K562 (cell line): ENCODE data around the gene ZNRF3. TPM values are rescaled to one million over a fixed set of nuclear protein-coding genes. Genes with fewer than 3 reads are reported as not detected.

Experiments used
- ATAC-seq: fragments of 200-7000 bp; cut with Tn5 transposase; 3 replicates; pipeline ENCODE4 v1.9.1; 2020; ENCODE audit warnings: moderate library complexity
- BruUV-seq: library from RNA; stranded (reverse); fragments of 400-500 nt; replicated peaks from 2 replicates; lab custom pipeline; 2021; lab: Mats Ljungman, UMichigan
- CTCF ChIA-PET: fragments of 300-600 bp; formaldehyde crosslinking; extraction: SDS; loops from one replicate; lab custom pipeline; 2021; ENCODE audit warnings: low intra/inter-chr PET ratio; lab: Yijun Ruan, JAX
- POLR2A ChIA-PET: fragments of 300-600, 350-650 bp; sonication (Branson Sonifier 250); formaldehyde crosslinking; extraction: SDS; loops from one replicate; lab custom pipeline; 2021; ENCODE audit warnings: antibody characterized with exemption, inconsistent platforms; lab: Yijun Ruan, JAX
- DNase-seq, 4 experiments: peaks; one replicate each; pipeline versions ENCODE4 v3.0.0 to v3.0.0-alpha.2; 2011 to 2018; ENCODE audit warnings: low spot score in 3 of 4, mixed read lengths in 3 of 4; ENCODE audit errors: extremely low read depth in 1 of 4
- FAIRE-seq: peaks from 2 replicates; lab custom pipeline; 2011; peaks lifted over from hg19 to GRCh38; lab: Jason Lieb, UNC
- H2AFZ ChIP-seq: 2 replicates; pipeline ENCODE4 v1.6.0; 2011; ENCODE audit warnings: low read depth, low read length, control low read depth, inconsistent platforms
- H3K27ac ChIP-seq: fragments of 200-600 bp; 3 replicates; pipeline ENCODE4 v1.8.0; 2011; ENCODE audit warnings: low read depth, mild to moderate bottlenecking, control low read depth, inconsistent platforms, low read length, moderate library complexity, mixed read lengths; ENCODE audit errors: extremely low read depth
- H3K27me3 ChIP-seq, 2 experiments: fragments of 300-600 bp in 1 of 2; 2 replicates in 1 of 2; 3 replicates in 1 of 2; pipeline versions ENCODE4 v1.6.0 to v1.8.0; 2011; ENCODE audit warnings: inconsistent platforms in 2 of 2, low read length in 2 of 2, mild to moderate bottlenecking in 1 of 2, mixed read lengths in 1 of 2, moderate library complexity in 1 of 2; ENCODE audit not compliant: control insufficient read depth in 2 of 2, insufficient read depth in 2 of 2
- H3K36me3 ChIP-seq: fragments of 300-600 bp; 3 replicates; pipeline ENCODE4 v1.8.0; 2011; ENCODE audit warnings: mild to moderate bottlenecking, low read length, inconsistent platforms; ENCODE audit not compliant: control insufficient read depth, insufficient read depth
- H3K4me1 ChIP-seq, 2 experiments: fragments of 200-600 bp in 1 of 2; replicated peaks in 1 of 2; 2 replicates in 1 of 2; 3 replicates in 1 of 2; pipeline versions ENCODE4 v1.5.1 to v1.8.0; 2011; ENCODE audit warnings: inconsistent platforms in 2 of 2, low read length in 2 of 2, mild to moderate bottlenecking in 1 of 2, mixed read lengths in 1 of 2, moderate library complexity in 1 of 2; ENCODE audit not compliant: control insufficient read depth in 2 of 2, insufficient read depth in 2 of 2
- H3K4me2 ChIP-seq: 2 replicates; pipeline ENCODE4 v1.6.1; 2011; ENCODE audit warnings: low read length, control low read depth, inconsistent platforms, mixed read lengths; ENCODE audit not compliant: insufficient read depth
- H3K4me3 ChIP-seq: fragments of 200-600 bp; sonication (generic), shearing (Covaris generic); 2 replicates; pipeline ENCODE4 v1.5.1; 2016; ENCODE audit warnings: control low read depth, inconsistent platforms
- H3K79me2 ChIP-seq: fragments of 200-600 bp; 3 replicates; pipeline ENCODE4 v1.8.0; 2011; ENCODE audit warnings: low read length, inconsistent platforms; ENCODE audit not compliant: control insufficient read depth, insufficient read depth
- H3K9ac ChIP-seq, 2 experiments: 2 replicates each; pipeline versions ENCODE4 v1.6.0 to v1.6.1; 2011; ENCODE audit warnings: low read depth in 2 of 2, low read length in 2 of 2, control low read depth in 1 of 2, inconsistent platforms in 1 of 2, mild to moderate bottlenecking in 1 of 2, mixed read lengths in 1 of 2; ENCODE audit not compliant: insufficient read depth in 1 of 2
- H3K9me1 ChIP-seq: one replicate; pipeline ENCODE4 v1.6.0; 2011; ENCODE audit warnings: inconsistent platforms, mild to moderate bottlenecking, low read length, moderate library complexity; ENCODE audit not compliant: control insufficient read depth, insufficient read depth
- H3K9me3 ChIP-seq: replicated peaks from 2 replicates; pipeline ENCODE4 v1.5.1; 2011; ENCODE audit warnings: low read depth, low read length, inconsistent platforms; ENCODE audit not compliant: control insufficient read depth, insufficient read depth
- H4K20me1 ChIP-seq: replicated peaks from 2 replicates; pipeline ENCODE4 v1.6.1; 2011; ENCODE audit warnings: low read length, inconsistent platforms, mixed read lengths; ENCODE audit not compliant: control insufficient read depth, insufficient read depth
- ARID1B ChIP-seq: fragments of 450-650 bp; IDR thresholded peaks from 2 replicates; pipeline ENCODE4 v1.6.1; 2016; ENCODE audit warnings: antibody characterized with exemption, mild to moderate bottlenecking, inconsistent platforms
- BCOR ChIP-seq: fragments of 450-650 bp; IDR thresholded peaks from 2 replicates; pipeline ENCODE4 v1.6.1; 2016
- BDP1 ChIP-seq: IDR thresholded peaks from 3 replicates; pipeline ENCODE4 v1.6.1; 2011; ENCODE audit not compliant: insufficient read length, insufficient read depth
- CBX3 ChIP-seq, 2 experiments: IDR thresholded peaks; 1 replicate in 1 of 2; 2 replicates in 1 of 2; pipeline ENCODE4 v1.6.1; 2012; ENCODE audit warnings: inconsistent platforms in 2 of 2, low read length in 2 of 2, borderline replicate concordance in 1 of 2, control low read depth in 1 of 2
- CBX5 ChIP-seq: IDR thresholded peaks from 2 replicates; pipeline ENCODE4 v1.6.1; 2014; ENCODE audit warnings: low read depth, borderline replicate concordance
- DDX20 ChIP-seq: fragments of 450-650 bp; IDR thresholded peaks from 2 replicates; pipeline ENCODE4 v1.6.1; 2016; ENCODE audit warnings: missing genetic modification characterization, low read depth, mild to moderate bottlenecking, missing compliant biosample characterization, moderate library complexity
- ZBTB11 ChIP-seq, 3 experiments: fragments of 200-800 bp in 1 of 3; fragments of 250-450 bp in 1 of 3; fragments of 450-650 bp in 1 of 3; sonication (Bioruptor Pico) in 1 of 3; sonication (Bioruptor generic) in 1 of 3; formaldehyde crosslinking in 1 of 3; IDR thresholded peaks; 2 replicates each; pipeline versions ENCODE4 v1.6.1 to v1.8.0; 2016 to 2022; ENCODE audit warnings: mild to moderate bottlenecking in 2 of 3, missing genetic modification characterization in 2 of 3, missing compliant biosample characterization in 1 of 3, moderate library complexity in 1 of 3
- WGBS: fragments of 100-300 bp; shearing (Covaris generic); methylation state at CpG from one replicate; pipeline ENCODE4 v1.1.6; 2016; ENCODE audit warnings: low coverage, mixed read lengths; ENCODE audit not compliant: insufficient coverage; ENCODE audit errors: missing lambda C conversion rate; 5-methylcytosine and 5-hydroxymethylcytosine counted together
- in situ Hi-C: fragments of 300-500 bp; cut with MboI; formaldehyde crosslinking; loops from 4 replicates; pipeline ENCODE4 v1.15.0; 2018; ENCODE audit warnings: inconsistent platforms, mixed read lengths
- intact Hi-C: fragments of 100-400 bp; cut with micrococcal nuclease; formaldehyde crosslinking; loops from 2 replicates; pipeline ENCODE4 v1.14.2; 2022
- polyA plus RNA-seq, 8 experiments: library from polyadenylated mRNA; depleted of rRNA in 4 of 8; stranded (reverse) in 5 of 8; unstranded in 3 of 8; fragments of >200 nt; fragmentation: Nextera tagmentation in 2 of 8; fragmentation: Illumina TruSeq in 1 of 8; extraction: Ambion mirVana in 2 of 8; extraction: Trizol in 1 of 8; gene quantifications; 2 replicates each; pipeline versions ENCODE4 v1.2.1 to v1.2.3, GENCODE V29; 2011 to 2014; ENCODE audit warnings: inconsistent platforms in 1 of 8, missing spikeins in 1 of 8
- total RNA-seq, 7 experiments: library from RNA; depleted of rRNA in 6 of 7; stranded (reverse); fragments of >200 nt in 6 of 7; fragmentation: Illumina TruSeq in 2 of 7; extraction: Trizol in 2 of 7; gene quantifications; 2 replicates each; pipeline versions ENCODE4 v1.2.1 to v1.2.3, GENCODE V29; 2011 to 2021; ENCODE audit warnings: low replicate concordance in 1 of 7
- TF ChIP-seq, protein P1 (sequence below): fragments of 450-650 bp; IDR thresholded peaks from 2 replicates; pipeline ENCODE4 v1.6.1; 2018; ENCODE audit warnings: mild to moderate bottlenecking, low read depth; ENCODE audit not compliant: partially characterized antibody
- TF ChIP-seq, protein P2 (sequence below), 2 experiments: fragments of 450-650 bp; IDR thresholded peaks; 2 replicates each; pipeline ENCODE4 v1.6.1; 2016
- TF ChIP-seq, protein P3 (sequence below): IDR thresholded peaks from 2 replicates; pipeline ENCODE4 v1.6.1; 2012; ENCODE audit warnings: low read depth, low read length, improper control_type of control experiment, borderline replicate concordance
- TF ChIP-seq, protein P4 (sequence below): sonication (generic); formaldehyde crosslinking; IDR thresholded peaks from 2 replicates; pipeline ENCODE4 v1.8.0; 2023; ENCODE audit warnings: mild to moderate bottlenecking, missing genetic modification reagents

Gene ZNRF3
- total and polyA plus RNA-seq, 9 of the 15 experiments (the other 6 are each of a cell fraction or from before 2014, with no cell fraction given) = 0.41 to 5.9 (median 1.7) TPM

- no peak for DNase-seq
- in situ Hi-C loops (no loop called here), intact Hi-C loops (no loop called here)
- Histone ChIP-seq H3K4me1 (no peaks in the 10 kb centered on the region), H3K4me3 (no peak overlapping the region), H3K4me2 (no peak overlapping the region), H3K27ac (no peak overlapping the region), H3K9me1 (no peaks in the 10 kb centered on the region), H2AFZ (no peak overlapping the region), H3K27me3 (no peaks in the 10 kb centered on the region), H4K20me1 (no peaks in the 10 kb centered on the region), H3K9ac (no peak overlapping the region), H3K9me3 (no peaks in the 10 kb centered on the region), H3K36me3 (no peaks in the 10 kb centered on the region), H3K79me2 (no peaks in the 10 kb centered on the region)
- no peak for FAIRE-seq
- POLR2A ChIA-PET = interaction anchor here (0.6 kb wide), 1 partner anchor 242 kb away, joined by 3 read pairs; no protein-coding TSS in a partner anchor
- ATAC-seq = no peak
- CTCF ChIA-PET = no interaction called here
- WGBS = 11% methylated on average over 2 of the region's 2 CpGs
- BruUV-seq = no TSS peak
- TF ChIP-seq BDP1 (no peak), ZBTB11 (CRISPR knock-in tag; IDR thresholded peaks at IDR 0.05) (no peak), BCOR (no peak), CBX5 (peak; percentile 75; the same call in 1 of the 2 replicates), DDX20 (tag) (no peak), ARID1B (no peak), CBX3 (IDR thresholded peaks at IDR 0.05; ENCODE audit: borderline replicate concordance in 1 of 2, low read length in 2 of 2) (peak in 1 of 2 experiments; percentile 86; a peak in 2 of 3 replicates)
- TF ChIP-seq, protein P1, sequence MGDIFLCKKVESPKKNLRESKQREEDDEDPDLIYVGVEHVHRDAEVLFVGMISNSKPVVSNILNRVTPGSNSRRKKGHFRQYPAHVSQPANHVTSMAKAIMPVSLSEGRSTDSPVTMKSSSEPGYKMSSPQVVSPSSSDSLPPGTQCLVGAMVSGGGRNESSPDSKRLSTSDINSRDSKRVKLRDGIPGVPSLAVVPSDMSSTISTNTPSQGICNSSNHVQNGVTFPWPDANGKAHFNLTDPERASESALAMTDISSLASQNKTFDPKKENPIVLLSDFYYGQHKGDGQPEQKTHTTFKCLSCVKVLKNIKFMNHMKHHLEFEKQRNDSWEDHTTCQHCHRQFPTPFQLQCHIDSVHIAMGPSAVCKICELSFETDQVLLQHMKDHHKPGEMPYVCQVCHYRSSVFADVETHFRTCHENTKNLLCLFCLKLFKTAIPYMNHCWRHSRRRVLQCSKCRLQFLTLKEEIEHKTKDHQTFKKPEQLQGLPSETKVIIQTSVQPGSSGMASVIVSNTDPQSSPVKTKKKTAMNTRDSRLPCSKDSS = peak; percentile 72
- TF ChIP-seq, protein P2, sequence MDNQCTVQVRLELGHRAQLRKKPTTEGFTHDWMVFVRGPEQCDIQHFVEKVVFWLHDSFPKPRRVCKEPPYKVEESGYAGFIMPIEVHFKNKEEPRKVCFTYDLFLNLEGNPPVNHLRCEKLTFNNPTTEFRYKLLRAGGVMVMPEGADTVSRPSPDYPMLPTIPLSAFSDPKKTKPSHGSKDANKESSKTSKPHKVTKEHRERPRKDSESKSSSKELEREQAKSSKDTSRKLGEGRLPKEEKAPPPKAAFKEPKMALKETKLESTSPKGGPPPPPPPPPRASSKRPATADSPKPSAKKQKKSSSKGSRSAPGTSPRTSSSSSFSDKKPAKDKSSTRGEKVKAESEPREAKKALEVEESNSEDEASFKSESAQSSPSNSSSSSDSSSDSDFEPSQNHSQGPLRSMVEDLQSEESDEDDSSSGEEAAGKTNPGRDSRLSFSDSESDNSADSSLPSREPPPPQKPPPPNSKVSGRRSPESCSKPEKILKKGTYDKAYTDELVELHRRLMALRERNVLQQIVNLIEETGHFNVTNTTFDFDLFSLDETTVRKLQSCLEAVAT (IDR thresholded peaks at IDR 0.05) = no peak
- TF ChIP-seq, protein P3, sequence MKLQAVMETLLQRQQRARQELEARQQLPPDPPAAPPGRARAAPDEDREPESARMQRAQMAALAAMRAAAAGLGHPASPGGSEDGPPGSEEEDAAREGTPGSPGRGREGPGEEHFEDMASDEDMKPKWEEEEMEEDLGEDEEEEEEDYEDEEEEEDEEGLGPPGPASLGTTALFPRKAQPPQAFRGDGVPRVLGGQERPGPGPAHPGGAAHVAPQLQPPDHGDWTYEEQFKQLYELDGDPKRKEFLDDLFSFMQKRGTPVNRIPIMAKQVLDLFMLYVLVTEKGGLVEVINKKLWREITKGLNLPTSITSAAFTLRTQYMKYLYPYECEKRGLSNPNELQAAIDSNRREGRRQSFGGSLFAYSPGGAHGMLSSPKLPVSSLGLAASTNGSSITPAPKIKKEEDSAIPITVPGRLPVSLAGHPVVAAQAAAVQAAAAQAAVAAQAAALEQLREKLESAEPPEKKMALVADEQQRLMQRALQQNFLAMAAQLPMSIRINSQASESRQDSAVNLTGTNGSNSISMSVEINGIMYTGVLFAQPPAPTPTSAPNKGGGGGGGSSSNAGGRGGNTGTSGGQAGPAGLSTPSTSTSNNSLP = no peak
- TF ChIP-seq, protein P4, sequence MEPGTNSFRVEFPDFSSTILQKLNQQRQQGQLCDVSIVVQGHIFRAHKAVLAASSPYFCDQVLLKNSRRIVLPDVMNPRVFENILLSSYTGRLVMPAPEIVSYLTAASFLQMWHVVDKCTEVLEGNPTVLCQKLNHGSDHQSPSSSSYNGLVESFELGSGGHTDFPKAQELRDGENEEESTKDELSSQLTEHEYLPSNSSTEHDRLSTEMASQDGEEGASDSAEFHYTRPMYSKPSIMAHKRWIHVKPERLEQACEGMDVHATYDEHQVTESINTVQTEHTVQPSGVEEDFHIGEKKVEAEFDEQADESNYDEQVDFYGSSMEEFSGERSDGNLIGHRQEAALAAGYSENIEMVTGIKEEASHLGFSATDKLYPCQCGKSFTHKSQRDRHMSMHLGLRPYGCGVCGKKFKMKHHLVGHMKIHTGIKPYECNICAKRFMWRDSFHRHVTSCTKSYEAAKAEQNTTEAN (CRISPR knock-in tag) = no peak
These were observed 36.4 kb upstream of the ZNRF3 start for GRCh38 chr22:28846994-28847393.
